Suprapubic skin (tissue), 4 donors: ENCODE data around the gene CHRNB2.

Experiments used
- EP300 ChIP-seq: sonication (generic); formaldehyde crosslinking; IDR thresholded peaks from one replicate; pipeline ENCODE4 v1.6.1; 2017; ENCODE audit warnings: antibody characterized with exemption
- POLR2A ChIP-seq, 2 donors: fragments of 450-650 bp; IDR thresholded peaks; one replicate each; pipeline ENCODE4 v1.6.1; 2017; ENCODE audit warnings: antibody characterized with exemption in 2 of 2, mild to moderate bottlenecking in 2 of 2, moderate library complexity in 2 of 2
- POLR2AphosphoS5 ChIP-seq, 3 donors: sonication (generic); formaldehyde crosslinking; IDR thresholded peaks; one replicate each; pipeline ENCODE4 v1.6.1; 2017; ENCODE audit warnings: antibody characterized with exemption in 3 of 3
- TF ChIP-seq, protein P1 (sequence below), 2 donors: fragments of 200-600 bp in 1 of 2; fragments of 450-650 bp in 1 of 2; sonication (generic) in 1 of 2; IDR thresholded peaks; one replicate each; pipeline ENCODE4 v1.5.1; 2016 to 2019; ENCODE audit warnings: antibody characterized with exemption in 2 of 2, mild to moderate bottlenecking in 1 of 2, moderate library complexity in 1 of 2

DNA sequence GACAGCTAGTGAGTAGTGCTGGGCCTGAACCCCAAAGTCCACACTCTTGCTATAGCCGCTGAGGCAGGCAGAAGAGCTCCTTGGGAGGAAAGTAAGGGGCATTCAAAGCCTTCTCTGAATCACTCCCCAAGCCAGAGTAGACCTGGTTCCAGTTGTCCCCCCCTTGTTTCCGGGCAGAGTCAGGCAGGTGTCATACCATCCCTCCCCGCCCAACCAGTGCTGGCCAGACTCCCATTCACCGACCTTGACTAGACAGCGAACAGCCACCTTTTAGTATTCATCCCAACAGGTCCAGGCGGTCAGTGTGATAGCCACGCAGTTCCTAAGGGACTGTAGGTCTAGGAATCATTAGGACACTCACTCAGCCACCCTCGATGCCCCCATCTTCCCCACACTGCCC is 11.8 kb downstream of the CHRNB2 start:
- TF ChIP-seq, protein P1, sequence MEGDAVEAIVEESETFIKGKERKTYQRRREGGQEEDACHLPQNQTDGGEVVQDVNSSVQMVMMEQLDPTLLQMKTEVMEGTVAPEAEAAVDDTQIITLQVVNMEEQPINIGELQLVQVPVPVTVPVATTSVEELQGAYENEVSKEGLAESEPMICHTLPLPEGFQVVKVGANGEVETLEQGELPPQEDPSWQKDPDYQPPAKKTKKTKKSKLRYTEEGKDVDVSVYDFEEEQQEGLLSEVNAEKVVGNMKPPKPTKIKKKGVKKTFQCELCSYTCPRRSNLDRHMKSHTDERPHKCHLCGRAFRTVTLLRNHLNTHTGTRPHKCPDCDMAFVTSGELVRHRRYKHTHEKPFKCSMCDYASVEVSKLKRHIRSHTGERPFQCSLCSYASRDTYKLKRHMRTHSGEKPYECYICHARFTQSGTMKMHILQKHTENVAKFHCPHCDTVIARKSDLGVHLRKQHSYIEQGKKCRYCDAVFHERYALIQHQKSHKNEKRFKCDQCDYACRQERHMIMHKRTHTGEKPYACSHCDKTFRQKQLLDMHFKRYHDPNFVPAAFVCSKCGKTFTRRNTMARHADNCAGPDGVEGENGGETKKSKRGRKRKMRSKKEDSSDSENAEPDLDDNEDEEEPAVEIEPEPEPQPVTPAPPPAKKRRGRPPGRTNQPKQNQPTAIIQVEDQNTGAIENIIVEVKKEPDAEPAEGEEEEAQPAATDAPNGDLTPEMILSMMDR (IDR thresholded peaks at IDR 0.05), result no peak
- TF ChIP-seq POLR2AphosphoS5 (IDR thresholded peaks at IDR 0.05), result no peak
- no peak for TF ChIP-seq EP300
- TF ChIP-seq POLR2A (IDR thresholded peaks at IDR 0.05), result no peak
